ENCODE results near the gene FHIT. TPM values are rescaled to one million over a fixed set of nuclear protein-coding genes. Genes with fewer than 3 reads are reported as not detected.

Gene FHIT
- total RNA-seq, 1 donor from 2014 or later: 5.5 TPM

- no peak for DNase-seq (ENCODE audit: low read depth)
Measured at GRCh38 chr3:60001369-60001768, 1249.9 kb downstream of the FHIT start.

- DNase-seq (ENCODE audit: low read depth): no peak
Measured at GRCh38 chr3:60000311-60001105, 1250.7 kb downstream of the FHIT start.

- no peak for DNase-seq (ENCODE audit: low read depth)
Measured at GRCh38 chr3:59998058-59998457, 1253.2 kb downstream of the FHIT start.

GRCh38 chr3:59997583-59997982 is 1253.7 kb downstream of the FHIT start:
- DNase-seq (ENCODE audit: low read depth): no peak

- DNase-seq (ENCODE audit: low read depth): no peak
Measured at GRCh38 chr3:59996056-59996455, 1255.2 kb downstream of the FHIT start.

- no peak for DNase-seq (ENCODE audit: low read depth)
Measured at GRCh38 chr3:59995563-59995962, 1255.7 kb downstream of the FHIT start.

GRCh38 chr3:59994732-59995304 is 1256.4 kb downstream of the FHIT start:
- no peak for DNase-seq (ENCODE audit: low read depth)

- no peak for DNase-seq (ENCODE audit: low read depth)
Measured at GRCh38 chr3:59992578-59992977, 1258.7 kb downstream of the FHIT start.

- DNase-seq (ENCODE audit: low read depth): no peak
Measured at GRCh38 chr3:59990915-59991314, 1260.3 kb downstream of the FHIT start.

- no peak for DNase-seq (ENCODE audit: low read depth)
Measured at GRCh38 chr3:59982510-59982909, 1268.7 kb downstream of the FHIT start.

- DNase-seq (ENCODE audit: low read depth): no peak
Measured at GRCh38 chr3:59981377-59981776, 1269.9 kb downstream of the FHIT start.

- no peak for DNase-seq (ENCODE audit: low read depth)
Measured at GRCh38 chr3:59980576-59980975, 1270.7 kb downstream of the FHIT start.

GRCh38 chr3:59979542-59979941 is 1271.7 kb downstream of the FHIT start:
- no peak for DNase-seq (ENCODE audit: low read depth)

- DNase-seq (ENCODE audit: low read depth): no peak
Measured at GRCh38 chr3:59978979-59979378, 1272.3 kb downstream of the FHIT start.

GRCh38 chr3:59970796-59971195 is 1280.5 kb downstream of the FHIT start:
- no peak for DNase-seq (ENCODE audit: low read depth)

GRCh38 chr3:59970376-59970775 is 1280.9 kb downstream of the FHIT start:
- DNase-seq (ENCODE audit: low read depth): no peak

GRCh38 chr3:59968513-59969045 is 1282.7 kb downstream of the FHIT start:
- DNase-seq (ENCODE audit: low read depth): no peak

- DNase-seq (ENCODE audit: low read depth): no peak
Measured at GRCh38 chr3:59963676-59964075, 1287.6 kb downstream of the FHIT start.

- DNase-seq (ENCODE audit: low read depth): no peak
Measured at GRCh38 chr3:59957150-59957549, 1294.1 kb downstream of the FHIT start.

GRCh38 chr3:59953104-59953503 is 1298.1 kb downstream of the FHIT start:
- DNase-seq (ENCODE audit: low read depth): no peak

- DNase-seq (ENCODE audit: low read depth): no peak
Measured at GRCh38 chr3:59949311-59949710, 1301.9 kb downstream of the FHIT start.

- no peak for DNase-seq (ENCODE audit: low read depth)
Measured at GRCh38 chr3:59946401-59946800, 1304.9 kb downstream of the FHIT start.

- DNase-seq (ENCODE audit: low read depth): no peak
Measured at GRCh38 chr3:59940718-59941117, 1310.5 kb downstream of the FHIT start.

All from renal cortical epithelial cell (primary cell).